NCI-H1694 treated with DMSO at 0.1 percent for 48 hours (cell line): Measurements from ENCODE around the gene ENTPD8.

ENCODE experiments used
- DNase-seq: peaks from one replicate; lab custom pipeline; 2025; lab: John Stamatoyannopoulos, UW

Gene ENTPD8

GRCh38 chr9:137441289-137441934, at the start of gene ENTPD8:
Gene ENTPD8 (minus strand): TSS chr9:137441357. CDS start chr9:137438285, 3,072 bp downstream.
- DNase-seq, result peak; percentile 19

- DNase-seq, result no peak
Observed at GRCh38 chr9:137490532-137491186, 49.5 kb upstream of the ENTPD8 start.

- no peak for DNase-seq
Observed at GRCh38 chr9:137488906-137489305, 47.7 kb upstream of the ENTPD8 start.

GRCh38 chr9:137488327-137488653, 47.1 kb upstream of the ENTPD8 start:
- DNase-seq, result peak; percentile 84

GRCh38 chr9:137487454-137488326, 46.5 kb upstream of the ENTPD8 start:
- DNase-seq, result peak; percentile 74

GRCh38 chr9:137486545-137487453, 45.6 kb upstream of the ENTPD8 start:
- no peak for DNase-seq

GRCh38 chr9:137486141-137486490, 45.0 kb upstream of the ENTPD8 start:
- DNase-seq, result no peak

- no peak for DNase-seq
Observed at GRCh38 chr9:137485343-137486140, 44.4 kb upstream of the ENTPD8 start.

- no peak for DNase-seq
Observed at GRCh38 chr9:137484551-137485315, 43.6 kb upstream of the ENTPD8 start.

GRCh38 chr9:137482094-137482781, 41.1 kb upstream of the ENTPD8 start:
- DNase-seq, result no peak

GRCh38 chr9:137480686-137481683, 39.8 kb upstream of the ENTPD8 start:
- no peak for DNase-seq

- DNase-seq, result no peak
Observed at GRCh38 chr9:137479892-137480685, 38.9 kb upstream of the ENTPD8 start.

- DNase-seq, result no peak
Observed at GRCh38 chr9:137478962-137479861, 38.1 kb upstream of the ENTPD8 start.

GRCh38 chr9:137478613-137478961, 37.4 kb upstream of the ENTPD8 start:
- no peak for DNase-seq

GRCh38 chr9:137477778-137478612, 36.8 kb upstream of the ENTPD8 start:
- no peak for DNase-seq

- no peak for DNase-seq
Observed at GRCh38 chr9:137476856-137477255, 35.7 kb upstream of the ENTPD8 start.
